Measurements from ENCODE around the gene ARHGEF12. TPM values are rescaled to one million over a fixed set of nuclear protein-coding genes. Genes with fewer than 3 reads are reported as not detected.

ARHGEF12 gene
- total RNA-seq, 1 experiment from 2014 or later = 27.5 TPM

- in situ Hi-C loops (cut with HindIII; ENCODE audit: low sequenced_read_pairs) = no loop called here
- DNase-seq (ENCODE audit: low spot score) = no peak
Observed at GRCh38 chr11:120522021-120522420, 185.8 kb downstream of the ARHGEF12 start.

DNA sequence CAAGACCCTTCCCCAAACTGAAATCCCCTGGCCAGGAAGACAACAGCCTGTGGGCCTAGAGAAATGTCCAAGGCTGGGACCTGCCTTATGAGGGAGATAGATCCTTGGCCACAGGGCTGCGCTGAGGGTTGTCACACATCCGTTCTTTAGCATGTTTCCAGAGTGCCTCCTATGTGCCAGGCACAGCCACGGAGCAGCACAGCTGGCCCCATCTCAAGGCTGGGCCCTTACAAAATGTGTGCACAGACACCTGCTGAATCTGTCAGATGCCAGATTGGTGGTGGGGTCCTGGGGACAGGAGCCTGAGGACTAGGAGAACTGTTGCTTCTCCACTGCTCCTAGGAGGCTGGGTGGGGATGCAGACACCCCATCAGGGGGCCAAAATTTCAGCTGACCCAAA is 186.5 kb downstream of the ARHGEF12 start:
- in situ Hi-C loops (cut with HindIII; ENCODE audit: low sequenced_read_pairs) = no loop called here
- DNase-seq (ENCODE audit: low spot score) = no peak

GRCh38 chr11:120523196-120523595 is 187.0 kb downstream of the ARHGEF12 start:
- in situ Hi-C loops (cut with HindIII; ENCODE audit: low sequenced_read_pairs) = no loop called here
- DNase-seq (ENCODE audit: low spot score) = peak; percentile 10

- no peak for DNase-seq (ENCODE audit: low spot score)
- in situ Hi-C loops (cut with HindIII; ENCODE audit: low sequenced_read_pairs) = no loop called here
Observed at GRCh38 chr11:120524536-120525085, 188.4 kb downstream of the ARHGEF12 start.

- no peak for DNase-seq (ENCODE audit: low spot score)
- in situ Hi-C loops (cut with HindIII; ENCODE audit: low sequenced_read_pairs) = no loop called here
Observed at GRCh38 chr11:120525261-120526171, 189.3 kb downstream of the ARHGEF12 start.

DNA sequence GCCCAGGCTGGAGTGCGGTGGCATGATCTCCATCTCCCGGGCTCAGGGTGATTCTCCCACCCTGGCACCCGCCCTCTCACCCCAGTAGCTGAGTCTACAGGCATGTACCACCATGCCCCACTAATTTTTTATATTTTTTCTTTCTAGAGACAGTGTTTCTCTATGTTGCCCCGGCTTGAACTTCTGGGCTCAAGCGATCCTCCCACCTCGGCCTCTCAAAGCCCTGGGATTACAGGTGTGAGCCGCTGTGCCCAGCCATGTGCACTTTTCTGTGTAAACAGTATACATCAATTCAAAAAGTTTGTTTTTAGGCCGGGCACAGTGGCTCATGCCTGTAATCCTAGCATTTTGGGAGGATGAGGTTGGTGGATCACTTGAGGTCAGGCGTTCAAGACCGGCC is 190.0 kb downstream of the ARHGEF12 start:
- no peak for DNase-seq (ENCODE audit: low spot score)
- in situ Hi-C loops (cut with HindIII; ENCODE audit: low sequenced_read_pairs) = no loop called here

GRCh38 chr11:120527111-120527761 is 191.0 kb downstream of the ARHGEF12 start:
- DNase-seq (ENCODE audit: low spot score) = no peak
- in situ Hi-C loops (cut with HindIII; ENCODE audit: low sequenced_read_pairs) = no loop called here

DNA sequence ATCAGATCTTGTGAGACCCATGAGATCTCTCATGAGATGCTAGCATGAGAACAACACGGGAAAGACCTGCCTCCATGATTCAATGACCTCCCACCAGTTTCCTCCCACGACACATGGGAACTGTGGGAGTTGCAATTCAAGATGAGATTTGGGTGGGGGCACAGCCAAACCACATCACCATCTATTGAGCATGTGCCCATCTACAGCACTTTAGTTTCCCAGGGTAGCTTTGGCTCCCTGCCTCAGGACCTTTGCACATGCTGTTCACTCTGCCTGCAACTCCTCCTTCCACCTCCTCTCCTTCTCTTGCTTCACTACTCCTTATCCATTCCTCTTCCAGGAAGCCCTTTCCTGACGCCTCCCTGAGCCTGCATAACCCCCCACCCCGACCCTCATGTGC is 192.5 kb downstream of the ARHGEF12 start:
- in situ Hi-C loops (cut with HindIII; ENCODE audit: low sequenced_read_pairs) = no loop called here
- no peak for DNase-seq (ENCODE audit: low spot score)

DNA sequence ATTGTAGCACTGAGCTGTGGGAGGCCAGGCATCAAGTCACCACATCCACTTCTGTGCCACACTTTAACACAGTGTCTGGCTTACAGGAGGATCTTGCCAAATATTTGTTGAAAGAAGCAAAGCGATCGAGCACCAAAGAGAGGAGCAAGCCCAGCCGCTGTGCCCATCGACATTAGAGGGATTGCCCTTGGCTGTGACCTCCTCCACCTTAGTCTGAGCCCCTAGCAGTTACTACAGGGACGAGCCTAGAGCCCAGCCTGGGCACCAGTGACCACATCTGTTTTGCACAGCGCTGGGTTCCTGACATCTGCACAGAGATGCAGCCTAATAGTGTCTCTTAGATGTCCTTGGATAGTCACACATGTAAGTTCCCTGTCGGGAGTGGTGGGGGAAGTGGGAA is 193.0 kb downstream of the ARHGEF12 start:
- DNase-seq (ENCODE audit: low spot score) = no peak
- in situ Hi-C loops (cut with HindIII; ENCODE audit: low sequenced_read_pairs) = no loop called here

- no peak for DNase-seq (ENCODE audit: low spot score)
- in situ Hi-C loops (cut with HindIII; ENCODE audit: low sequenced_read_pairs) = no loop called here
Observed at GRCh38 chr11:120529911-120530310, 193.7 kb downstream of the ARHGEF12 start.

GRCh38 chr11:120532082-120532831 is 196.0 kb downstream of the ARHGEF12 start:
- in situ Hi-C loops (cut with HindIII; ENCODE audit: low sequenced_read_pairs) = no loop called here
- no peak for DNase-seq (ENCODE audit: low spot score)

DNA sequence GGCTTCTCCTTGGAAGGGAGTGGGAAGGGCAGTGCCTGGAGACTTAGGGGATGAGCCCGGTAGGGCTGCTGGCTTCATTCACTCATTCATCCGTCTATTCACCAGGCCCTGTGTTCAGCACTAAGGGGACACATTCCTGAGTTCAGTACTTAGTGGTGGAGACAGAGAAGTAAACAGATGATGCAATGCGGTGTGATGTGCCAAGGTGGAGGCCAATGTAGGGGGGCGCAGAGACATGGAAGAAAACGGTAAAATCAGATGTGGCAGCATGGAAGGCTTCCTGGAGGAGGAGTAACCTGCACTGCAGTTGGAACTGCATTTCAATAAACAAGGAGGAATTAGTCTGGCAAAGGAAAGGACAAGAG is 196.6 kb downstream of the ARHGEF12 start:
- DNase-seq (ENCODE audit: low spot score) = no peak
- in situ Hi-C loops (cut with HindIII; ENCODE audit: low sequenced_read_pairs) = no loop called here

GRCh38 chr11:120536091-120536796 is 200.0 kb downstream of the ARHGEF12 start:
- in situ Hi-C loops (cut with HindIII; ENCODE audit: low sequenced_read_pairs) = no loop called here
- peak; percentile 15 for DNase-seq (ENCODE audit: low spot score)

DNA sequence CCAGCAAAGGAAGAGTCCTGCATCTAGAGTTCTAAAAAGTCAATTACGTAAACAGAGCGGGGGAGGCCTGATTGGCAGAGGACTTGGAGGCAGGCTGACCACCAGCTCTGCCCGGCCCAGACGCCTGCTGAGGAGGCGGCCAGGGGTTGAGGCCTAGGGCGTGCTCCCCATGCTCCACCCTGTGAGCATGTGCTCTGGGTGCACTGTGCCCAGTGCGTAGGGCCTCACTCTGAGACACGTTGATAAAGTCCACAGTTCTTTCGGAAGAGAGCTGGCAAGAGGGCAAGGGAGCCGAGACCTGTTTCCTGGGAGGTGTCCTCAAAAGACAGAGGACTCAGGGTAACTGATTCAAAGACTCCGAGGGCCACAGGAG is 200.6 kb downstream of the ARHGEF12 start:
- in situ Hi-C loops (cut with HindIII; ENCODE audit: low sequenced_read_pairs) = no loop called here
- DNase-seq (ENCODE audit: low spot score) = no peak

- no peak for DNase-seq (ENCODE audit: low spot score)
- in situ Hi-C loops (cut with HindIII; ENCODE audit: low sequenced_read_pairs) = no loop called here
Observed at GRCh38 chr11:120537996-120538395, 201.8 kb downstream of the ARHGEF12 start.

- DNase-seq (ENCODE audit: low spot score) = no peak
- in situ Hi-C loops (cut with HindIII; ENCODE audit: low sequenced_read_pairs) = no loop called here
Observed at GRCh38 chr11:120538707-120539106, 202.5 kb downstream of the ARHGEF12 start.

Measured in G401 (cell line).